HG02970 (cell line): ENCODE results near the gene ALG14.

ENCODE experiments used
- ATAC-seq: cut with Tn5 transposase; IDR thresholded peaks from one replicate; pipeline ENCODE4 v1.9.1; 2021; ENCODE audit warnings: mild to moderate bottlenecking, moderate library complexity, moderate number of reproducible peaks; ENCODE audit not compliant: unreplicated experiment, low FRiP score

Gene ALG14

DNA sequence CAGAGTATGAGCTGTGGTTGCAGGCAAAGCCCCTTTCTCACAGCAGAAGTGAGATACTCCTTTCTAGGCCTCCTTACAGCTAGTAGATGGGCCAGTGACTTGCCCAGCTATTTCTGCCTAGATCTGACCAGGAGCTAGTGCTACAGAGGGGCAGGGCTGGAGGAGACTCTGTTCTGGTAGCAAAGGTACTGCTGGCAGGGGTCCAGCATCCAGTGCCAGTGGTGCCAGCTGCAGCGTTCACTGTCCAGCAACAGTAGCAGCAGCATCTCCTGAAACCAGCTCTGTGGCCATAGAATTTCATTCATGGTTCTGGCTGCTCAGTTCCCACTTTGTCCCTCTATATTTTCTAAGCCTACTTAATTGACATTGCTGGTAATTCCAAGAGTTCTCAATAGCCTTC lies 83.4 kb downstream of the ALG14 start:
- ATAC-seq: no peak

DNA sequence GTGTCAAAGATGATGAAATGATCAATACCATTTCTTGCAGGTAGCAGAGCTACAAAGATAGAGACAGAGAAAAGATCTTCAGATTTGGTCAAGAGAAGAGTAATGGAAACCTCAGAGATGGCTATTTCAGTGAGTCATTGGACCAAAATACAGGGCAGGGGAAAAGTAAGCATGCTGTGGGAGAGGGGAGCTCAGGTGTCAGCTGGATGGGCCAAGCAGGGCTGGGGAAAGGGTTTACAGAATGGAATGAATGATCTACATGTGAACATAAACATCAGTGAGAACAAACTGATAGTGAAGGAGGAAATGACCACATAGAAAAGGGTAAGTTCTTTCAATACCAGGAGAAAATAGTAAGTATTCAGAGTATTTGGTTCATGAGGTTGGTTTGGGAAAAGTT lies 84.4 kb downstream of the ALG14 start:
- ATAC-seq: no peak

DNA sequence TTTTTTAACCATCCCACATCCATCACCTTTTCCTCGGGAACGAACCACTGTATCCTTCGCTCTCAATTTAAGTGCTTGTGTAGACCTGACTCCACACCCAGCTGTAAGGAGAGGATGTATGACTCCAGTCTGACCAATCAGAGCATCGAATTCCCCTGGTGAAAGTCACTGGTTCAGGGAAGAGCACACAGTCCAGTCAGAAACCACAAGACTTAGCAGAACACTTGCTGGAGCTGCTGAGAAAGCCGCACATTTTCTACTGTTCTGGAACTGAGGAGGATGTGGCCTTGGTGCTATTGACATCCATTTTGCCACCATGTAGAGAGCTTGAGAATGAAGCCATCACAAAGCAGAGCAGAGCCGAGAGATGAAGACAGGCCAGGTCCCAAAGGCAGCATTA lies 86.0 kb downstream of the ALG14 start:
- ATAC-seq: no peak

DNA sequence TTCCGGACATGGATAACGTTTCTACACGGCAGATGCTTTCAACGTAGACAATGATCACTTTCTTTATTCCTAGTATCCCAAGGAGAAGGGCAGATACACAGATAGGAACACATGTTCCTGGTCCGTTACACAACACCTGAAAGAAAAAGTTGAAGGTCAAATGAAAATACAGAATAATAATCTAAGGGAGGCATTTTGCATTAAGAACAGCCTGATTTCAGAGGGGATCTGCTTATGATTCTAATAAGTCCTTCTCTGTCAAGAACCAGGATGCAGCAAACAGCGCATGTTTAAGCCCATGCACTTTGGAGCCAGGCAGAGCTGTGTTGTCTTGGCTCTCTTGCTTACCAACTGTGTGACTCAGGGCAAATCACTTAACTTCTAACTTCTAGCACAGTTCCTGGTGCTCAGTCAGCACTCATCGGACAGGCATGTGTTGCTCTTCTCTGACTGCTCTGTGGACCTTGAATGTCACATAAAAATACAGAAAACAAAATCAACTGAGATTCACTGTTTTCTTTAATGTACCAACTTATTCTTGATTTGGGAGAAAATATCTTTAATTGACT lies 89.5 kb downstream of the ALG14 start:
- ATAC-seq: no peak

DNA sequence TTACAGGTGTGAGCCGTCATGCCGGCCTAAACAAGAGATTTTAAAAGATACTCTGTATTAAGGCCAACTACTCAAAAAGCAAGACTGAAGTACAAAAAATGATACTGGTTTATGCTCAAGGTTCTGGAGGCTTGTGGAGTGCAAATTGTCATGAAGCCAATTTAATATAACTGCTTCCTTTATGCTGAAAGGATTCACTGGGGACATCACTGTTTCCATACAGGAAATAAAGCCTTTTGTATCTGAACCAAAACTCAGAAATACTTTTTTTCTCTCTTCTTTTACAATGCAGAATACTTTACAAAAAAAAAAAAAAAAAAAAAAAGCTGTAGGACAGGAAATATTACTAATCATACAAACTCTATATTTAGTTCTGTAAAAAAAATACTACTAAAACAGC lies 90.4 kb downstream of the ALG14 start:
- ATAC-seq: no peak

DNA sequence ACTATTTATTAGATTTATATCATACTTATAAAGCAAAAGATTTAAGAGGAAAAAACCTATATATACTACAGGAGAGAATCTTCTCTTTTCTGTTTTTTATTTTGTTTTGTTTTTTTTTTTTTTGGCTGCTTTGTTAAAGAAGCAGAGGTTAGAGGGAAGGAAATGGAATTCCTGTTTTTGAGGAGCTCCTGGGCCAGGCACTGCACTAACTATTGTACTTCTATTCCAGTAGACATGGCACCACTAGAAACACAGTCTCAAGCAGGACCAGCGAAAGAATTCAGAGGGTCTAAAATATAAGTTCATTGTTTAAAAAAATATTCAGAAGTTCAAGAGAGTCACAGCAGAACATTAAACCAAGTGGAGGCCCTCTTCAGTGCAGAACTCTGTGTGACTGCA lies 91.2 kb downstream of the ALG14 start:
- ATAC-seq: no peak

DNA sequence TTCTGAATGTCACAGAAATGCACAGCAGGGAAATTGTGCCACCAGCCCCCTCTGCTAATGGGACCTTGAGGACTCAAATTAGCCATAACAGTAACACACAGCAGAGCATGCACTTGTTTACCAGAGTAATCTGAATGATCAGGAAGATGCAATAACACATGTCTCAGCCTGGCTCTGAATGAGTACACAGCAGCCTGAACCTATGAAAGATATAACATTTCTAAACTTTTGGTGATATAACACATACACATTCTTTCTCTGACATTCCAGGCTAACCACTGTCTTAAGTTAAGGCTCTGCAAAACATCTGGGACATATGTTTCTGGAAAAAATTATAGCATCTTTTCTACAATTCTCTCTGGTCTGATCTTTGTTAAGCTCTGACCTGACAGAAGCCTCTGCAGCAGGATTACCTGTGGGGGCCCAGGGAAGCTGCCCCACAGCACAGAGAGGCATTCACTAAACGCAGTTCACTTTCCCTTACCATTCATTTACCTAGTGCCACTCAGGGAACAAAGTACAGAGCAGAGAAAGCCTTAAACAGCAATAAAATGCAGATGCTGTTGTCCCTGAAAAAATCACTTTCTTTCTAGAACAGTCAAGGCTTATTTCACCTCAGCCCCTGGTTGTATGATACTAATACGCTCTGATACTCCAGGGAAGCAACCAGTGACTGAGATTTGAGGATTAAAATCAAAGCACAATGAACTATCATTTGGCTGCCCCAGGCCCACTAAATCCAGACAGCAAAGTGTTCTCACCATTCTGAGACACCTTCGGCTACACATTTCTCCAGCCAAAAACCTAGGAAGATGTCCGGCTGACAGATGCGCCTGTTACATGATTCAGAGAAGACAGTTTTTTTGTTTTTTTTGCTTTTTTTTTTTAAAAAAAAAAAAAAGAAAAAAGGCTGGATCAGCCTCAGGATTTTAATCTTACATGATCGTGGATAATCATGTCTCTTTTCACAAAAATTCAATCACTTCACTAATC lies 91.9 kb downstream of the ALG14 start:
- ATAC-seq: no peak

DNA sequence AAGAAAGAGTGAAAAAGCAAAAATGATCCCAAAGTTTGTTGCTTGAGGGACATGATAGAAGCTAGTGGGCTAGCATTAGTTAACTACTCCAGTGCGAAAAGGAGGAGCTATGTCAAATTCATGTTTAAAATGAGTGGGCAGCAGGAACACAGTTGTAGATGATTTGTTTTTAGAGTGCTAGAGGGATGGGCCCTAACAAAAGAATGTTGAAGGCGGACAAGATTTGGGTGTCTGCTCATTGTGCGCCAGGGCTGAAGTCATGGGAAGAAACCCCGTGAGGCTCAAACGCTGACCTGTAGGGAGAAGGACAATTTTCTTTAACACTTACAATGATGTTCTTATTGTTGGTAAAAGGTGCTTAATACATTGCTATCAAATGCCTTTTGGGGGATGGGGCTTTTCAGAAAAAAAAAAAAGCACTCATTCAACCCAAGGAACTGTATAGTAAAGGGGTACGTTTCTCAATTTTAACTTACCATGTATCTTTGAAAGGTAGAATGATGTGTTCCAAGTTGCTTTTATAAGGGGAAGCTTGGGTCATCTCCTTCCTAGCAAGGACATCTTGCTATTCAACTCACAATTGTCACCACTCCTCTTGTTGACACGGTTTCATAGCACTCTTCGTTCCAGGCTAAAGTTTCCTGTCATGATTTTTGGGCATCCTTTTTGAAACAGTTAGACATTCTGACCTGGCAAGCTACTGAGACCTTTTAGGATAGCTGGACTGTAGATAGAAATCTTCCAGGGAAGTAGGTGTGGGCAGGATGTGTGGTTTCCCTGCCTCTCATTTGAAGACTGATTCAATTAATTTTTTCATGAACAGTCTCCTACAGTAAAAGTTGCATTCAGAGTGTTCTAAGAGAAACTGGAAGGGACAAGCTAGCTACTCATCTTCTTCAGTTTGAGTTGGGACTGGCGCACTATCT lies 92.8 kb downstream of the ALG14 start:
- no peak for ATAC-seq

DNA sequence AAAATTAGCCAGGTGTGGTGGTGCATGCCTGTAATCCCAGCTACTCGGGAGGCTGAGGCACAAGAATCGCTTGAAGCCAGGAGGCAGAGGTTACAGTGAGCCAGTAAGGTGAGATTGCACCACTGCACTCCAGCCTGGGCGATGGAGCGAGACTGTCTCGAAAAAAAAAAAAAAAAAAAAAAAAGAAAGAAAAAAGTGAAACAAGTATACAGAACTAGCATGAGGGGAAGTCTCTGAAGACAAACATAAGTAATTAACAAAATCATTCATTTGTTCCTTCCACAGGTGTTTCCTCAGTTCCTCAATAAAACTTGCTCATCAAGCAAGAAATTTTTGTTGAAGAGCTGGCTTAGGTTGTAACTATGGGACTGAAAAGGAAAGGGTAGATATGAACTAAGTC lies 93.6 kb downstream of the ALG14 start:
- no peak for ATAC-seq

DNA sequence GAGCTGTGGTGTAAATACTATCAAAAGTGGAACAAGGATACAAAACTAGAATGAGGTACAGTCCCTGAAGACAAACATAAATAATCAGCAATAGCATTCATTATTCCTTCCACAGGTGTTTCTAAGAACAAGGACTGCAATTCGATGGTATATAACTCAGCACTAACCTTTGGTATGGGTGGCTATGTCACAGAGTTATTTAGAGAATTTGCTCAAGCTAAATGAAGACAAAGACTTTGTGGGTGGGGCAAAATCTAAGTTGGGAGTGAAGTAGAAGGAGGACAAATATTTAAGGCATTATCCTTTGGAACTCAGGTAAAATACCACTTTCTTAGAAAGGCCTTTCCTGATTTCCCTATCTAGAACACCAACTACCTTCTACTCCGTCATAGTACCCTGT lies 94.3 kb downstream of the ALG14 start:
- no peak for ATAC-seq

DNA sequence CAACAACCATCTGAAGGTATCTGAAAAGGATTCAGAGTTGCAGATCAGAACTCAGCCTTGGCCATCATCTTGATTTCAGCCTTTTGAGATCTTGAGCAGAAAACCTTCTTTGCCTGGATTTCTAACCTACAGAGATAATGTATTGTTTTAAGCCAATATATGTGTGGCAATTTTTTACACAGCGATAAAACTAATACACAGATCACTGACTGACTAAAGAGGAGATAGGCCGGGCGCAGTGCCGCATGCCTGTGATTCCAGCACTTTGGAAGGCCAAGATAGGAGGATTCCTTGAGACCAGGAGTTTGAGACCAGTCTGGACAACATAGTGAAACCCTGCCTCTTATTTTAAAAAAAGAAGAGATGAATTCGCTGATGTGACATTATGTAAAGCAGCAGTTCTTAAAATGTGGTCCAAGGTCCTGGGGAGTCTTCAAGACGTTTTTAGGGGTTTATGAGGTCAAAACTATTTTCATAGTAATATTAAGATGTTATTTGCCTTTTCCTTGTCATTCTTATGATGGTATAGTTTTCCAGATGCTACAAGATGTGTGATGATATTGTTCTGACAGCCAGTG lies 95.7 kb downstream of the ALG14 start:
- ATAC-seq: no peak

DNA sequence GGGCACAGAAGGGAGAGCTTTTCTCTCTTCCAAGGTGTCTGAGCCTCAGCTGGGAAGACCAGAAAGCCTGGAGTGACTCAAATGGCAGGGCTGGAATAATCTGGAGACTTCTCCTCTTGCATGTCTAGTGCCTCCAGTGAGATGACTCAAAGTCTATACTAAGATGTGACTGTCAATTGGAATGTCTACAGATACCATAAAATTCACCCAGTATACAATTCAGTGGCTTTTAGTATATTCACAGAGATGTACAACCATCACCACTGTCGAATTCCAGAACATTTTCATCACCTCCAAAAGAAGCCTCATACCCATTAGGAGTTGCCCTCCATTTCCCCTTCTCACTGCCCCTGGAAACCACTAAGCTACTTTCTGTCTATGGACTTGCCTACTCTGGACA lies 97.9 kb downstream of the ALG14 start:
- no peak for ATAC-seq

DNA sequence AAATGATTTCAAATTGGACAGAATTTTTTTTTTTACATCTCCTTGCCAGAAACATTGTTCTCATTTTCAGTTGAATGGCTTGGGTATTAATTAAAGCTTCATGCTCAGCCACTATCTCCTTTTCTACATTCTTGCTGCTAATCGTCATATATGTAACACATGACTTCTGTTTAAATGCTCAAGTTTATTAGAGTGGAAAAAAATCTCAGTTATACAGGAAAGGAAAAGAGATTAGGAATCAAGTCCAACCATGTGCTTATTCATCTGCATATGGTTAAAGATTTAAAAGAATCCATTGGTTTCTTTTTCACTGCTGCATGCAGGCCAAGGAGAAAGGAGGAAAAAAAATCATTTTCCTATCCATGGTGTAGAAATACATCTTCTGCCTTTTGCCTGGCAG lies 98.5 kb downstream of the ALG14 start:
- no peak for ATAC-seq

DNA sequence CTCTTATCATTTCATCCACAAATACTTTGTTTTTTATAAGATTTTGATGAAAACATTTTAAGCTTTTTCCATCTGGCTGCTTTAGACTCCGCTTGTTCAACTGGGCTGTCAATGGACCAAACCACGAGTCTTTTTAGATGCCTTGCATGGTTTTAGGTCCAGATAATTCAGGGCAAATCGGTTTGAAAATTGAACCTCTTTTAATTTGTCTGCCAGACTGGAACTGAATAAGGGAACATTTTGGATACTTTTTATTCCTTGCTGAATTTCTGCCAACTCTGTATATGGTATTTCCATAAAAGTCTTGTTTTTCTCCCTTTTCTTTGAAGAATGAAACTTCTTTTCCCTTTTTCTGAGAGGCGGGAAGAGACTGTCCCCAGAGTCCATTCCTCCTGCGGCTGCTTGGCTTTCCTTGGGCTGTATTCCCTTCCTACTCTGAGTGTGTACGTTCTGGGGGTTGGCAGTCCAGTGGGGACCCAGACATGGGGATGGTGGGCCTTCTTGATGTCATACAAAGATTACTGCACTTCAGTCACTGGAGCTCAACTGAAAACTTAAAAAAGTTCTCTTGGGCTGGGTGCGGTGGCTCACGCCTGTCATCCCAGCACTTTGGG lies 99.3 kb downstream of the ALG14 start:
- no peak for ATAC-seq

DNA sequence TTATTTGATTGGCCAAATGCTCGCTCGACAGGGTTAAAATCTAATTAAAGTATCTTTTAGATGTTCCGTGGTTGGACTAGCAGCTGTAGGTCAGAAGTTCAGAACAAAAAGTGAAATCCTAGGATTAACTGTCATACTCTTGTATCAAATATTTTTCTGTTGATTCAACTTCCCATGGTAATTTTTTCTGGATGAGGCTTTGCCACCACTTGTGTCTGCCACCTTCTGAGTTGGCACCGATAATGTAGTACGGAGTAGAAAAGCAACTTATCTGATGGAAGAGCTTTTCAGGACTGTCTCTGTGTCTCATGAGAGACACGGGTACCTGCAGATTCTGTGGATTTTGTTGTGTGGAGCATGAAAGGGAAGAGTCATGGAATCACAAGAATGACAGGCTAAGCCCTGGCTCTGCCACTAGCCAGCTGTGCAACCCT lies 101.2 kb downstream of the ALG14 start:
- ATAC-seq: no peak

DNA sequence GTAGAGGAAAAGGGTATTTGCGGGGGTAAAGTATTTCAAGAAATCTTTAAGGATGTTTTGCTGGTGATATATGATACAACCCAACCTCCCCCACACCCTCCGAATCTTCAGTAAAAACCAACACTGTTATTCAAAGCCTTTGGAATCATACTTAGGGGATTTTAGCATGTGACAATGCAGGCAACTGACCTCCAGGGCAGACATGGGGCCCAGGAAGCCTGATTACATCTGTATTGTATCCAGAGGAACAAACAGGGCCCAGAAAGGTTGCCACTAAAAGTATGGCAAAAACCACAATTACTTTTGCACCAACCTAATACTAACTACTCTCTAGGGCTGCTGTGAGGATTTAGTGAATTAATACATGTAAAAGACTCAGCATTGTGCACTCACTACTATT lies 102.0 kb downstream of the ALG14 start:
- ATAC-seq: no peak

DNA sequence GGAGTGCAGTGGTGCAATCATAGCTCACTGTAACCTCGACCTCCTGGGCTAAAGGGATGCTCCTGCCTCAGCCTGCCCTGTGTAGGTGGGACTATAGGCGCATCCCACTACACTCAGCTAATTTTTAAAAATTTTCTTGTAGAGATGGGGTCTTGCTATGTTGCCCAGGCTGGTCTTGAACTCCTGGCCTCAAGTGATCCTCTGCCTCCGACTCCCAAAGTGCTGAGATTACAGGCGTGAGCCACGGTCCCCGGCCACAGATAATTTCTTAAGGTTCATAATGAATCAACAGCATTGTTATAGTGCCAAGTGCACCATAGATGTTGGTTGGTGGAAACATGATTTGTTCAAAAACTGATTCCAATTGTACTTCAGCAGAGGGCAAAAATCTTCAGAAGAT lies 103.6 kb downstream of the ALG14 start:
- no peak for ATAC-seq

DNA sequence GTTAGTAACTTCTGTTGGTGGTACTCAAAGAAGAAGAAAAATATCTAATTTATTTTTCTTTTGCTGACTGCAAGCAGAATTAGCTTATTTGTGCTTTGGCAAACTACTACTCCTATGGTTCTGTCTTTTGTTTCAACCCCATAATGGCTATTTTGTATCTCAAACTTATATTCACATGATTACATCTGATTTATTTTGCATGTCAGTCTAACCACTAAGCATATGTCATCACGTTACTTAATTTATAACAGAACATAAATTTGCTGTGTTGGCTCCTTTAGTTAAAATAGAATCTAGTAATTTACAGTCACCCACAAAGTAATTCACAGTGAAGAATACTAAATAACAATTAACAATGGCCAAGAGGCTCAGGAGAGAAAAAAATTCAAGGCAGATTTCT lies 106.7 kb downstream of the ALG14 start:
- no peak for ATAC-seq

DNA sequence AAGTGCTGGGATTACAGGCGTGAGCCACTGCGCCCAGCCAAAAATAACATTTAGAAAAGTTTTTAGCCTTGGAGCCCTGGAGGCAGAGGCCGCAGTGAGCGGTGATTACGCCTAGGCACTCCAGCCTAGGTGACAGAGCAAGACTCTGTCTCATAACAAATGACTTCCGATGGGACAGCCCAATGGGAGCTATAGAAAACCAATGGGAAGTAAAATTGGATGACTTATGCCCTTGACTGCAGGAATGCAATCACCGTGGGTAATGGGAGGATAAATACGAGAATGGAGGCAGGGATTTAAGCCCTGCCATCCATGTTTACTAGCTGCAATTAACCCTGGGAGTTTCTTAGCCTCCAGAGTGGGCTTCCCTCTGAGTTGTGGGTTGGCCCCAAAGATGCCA lies 108.9 kb downstream of the ALG14 start:
- ATAC-seq: no peak
